OCI-LY7 (cell line): ENCODE results near the gene AKAP5.

Experiments
- CTCF ChIP-seq: fragments of 200-600 bp; sonication (generic); conservative IDR thresholded peaks from 2 replicates; pipeline ENCODE4 v1.5.1; 2014; ENCODE audit warnings: mild to moderate bottlenecking, antibody characterized with exemption, low read length, moderate library complexity, mixed read lengths
- EZH2phosphoT487 ChIP-seq: fragments of 200-600 bp; sonication (generic); IDR thresholded peaks from 2 replicates; pipeline ENCODE4 v1.6.1; 2018; ENCODE audit warnings: low read depth, borderline replicate concordance, mild to moderate bottlenecking, mixed run types, antibody characterized with exemption, low read length, moderate library complexity, mixed read lengths

GRCh38 chr14:64496764-64497163, 31.5 kb downstream of the AKAP5 start:
- TF ChIP-seq CTCF (no peak), EZH2phosphoT487 (no peak)
